Globus pallidus (tissue), 1 donor: ENCODE results near the gene HS2ST1.

Source experiments
- DNase-seq: peaks from one replicate; pipeline ENCODE4 v3.0.0-alpha.2; 2015; ENCODE audit warnings: low spot score

Gene HS2ST1

DNA sequence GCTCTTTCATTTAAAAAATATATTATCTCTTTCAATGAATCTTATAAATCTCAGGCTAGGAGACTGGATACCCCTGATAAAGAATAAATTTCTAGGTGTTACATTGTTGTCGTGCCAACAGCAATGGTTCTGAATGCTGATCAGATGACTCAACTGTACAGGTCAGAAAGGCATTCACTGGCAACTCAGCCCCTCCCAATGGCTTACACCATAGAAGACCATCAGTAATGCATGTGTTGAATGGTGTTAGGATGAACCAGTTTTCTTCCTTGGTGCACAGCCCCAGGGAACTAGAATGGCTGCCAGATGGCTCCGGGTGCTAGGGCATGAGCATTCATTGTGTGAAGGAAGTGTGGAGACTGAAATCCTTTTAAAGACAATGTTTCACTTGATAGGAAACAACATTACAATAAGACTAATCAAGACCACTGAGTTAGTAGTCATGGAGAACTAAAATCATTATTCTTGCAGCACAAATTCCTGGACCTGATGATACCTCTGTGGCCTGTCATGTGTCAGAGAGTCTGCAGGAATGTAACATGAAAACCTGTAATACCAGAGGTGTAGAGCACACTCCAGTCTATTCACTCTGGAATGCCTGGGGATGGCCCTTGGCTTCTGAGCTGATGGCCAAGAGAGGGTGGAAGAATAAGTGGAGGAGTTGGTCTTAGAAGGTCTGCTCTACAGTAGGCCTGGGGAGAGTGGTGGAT, 226.6 kb downstream of the HS2ST1 start:
- DNase-seq: no peak

GRCh38 chr1:87141556-87141955, 227.1 kb downstream of the HS2ST1 start:
- no peak for DNase-seq

- DNase-seq: no peak
Measured at GRCh38 chr1:87143413-87144135, 229.1 kb downstream of the HS2ST1 start.

GRCh38 chr1:87144316-87144895, 230.0 kb downstream of the HS2ST1 start:
- no peak for DNase-seq

DNA sequence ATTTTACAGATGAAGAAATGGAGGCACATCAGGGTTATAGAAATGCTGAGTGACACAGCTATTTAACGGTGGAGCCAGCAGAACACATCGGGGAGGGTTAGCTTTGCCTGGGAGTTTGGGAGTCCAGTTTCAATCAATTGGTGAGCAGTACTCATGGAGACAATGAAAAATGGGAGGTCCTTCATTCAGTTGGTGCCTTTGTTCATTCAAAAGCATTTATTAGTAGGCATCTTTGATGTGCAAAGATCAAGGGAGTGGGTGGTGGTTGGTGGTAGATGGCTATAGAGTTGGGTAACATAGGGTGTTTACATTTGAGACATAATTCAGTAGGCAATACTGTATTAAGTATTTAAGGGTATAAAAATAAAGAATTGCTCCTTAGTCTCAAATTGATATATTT, 230.5 kb downstream of the HS2ST1 start:
- DNase-seq: no peak

DNA sequence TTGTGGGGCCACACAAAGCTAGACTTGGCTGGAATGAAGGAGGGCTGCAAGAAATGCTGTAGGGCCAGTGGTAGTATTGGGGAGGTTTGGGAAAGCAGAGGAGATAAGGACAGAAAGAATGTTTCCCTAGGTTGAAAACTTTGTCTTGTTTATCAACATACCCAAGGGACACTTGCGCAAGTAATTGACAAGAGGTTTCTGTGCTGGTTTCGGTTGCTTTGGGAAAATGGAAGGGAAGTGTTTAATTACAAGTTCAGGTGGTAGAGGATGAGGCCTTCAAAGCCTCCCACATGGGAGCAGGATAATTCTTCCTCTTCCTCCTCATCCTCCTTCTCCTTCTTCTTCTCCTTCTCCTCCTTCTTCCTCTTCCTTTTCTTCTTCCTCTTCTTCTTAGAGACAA, 232.1 kb downstream of the HS2ST1 start:
- no peak for DNase-seq

GRCh38 chr1:87146986-87147385, 232.6 kb downstream of the HS2ST1 start:
- DNase-seq: no peak

- DNase-seq: no peak
Measured at GRCh38 chr1:87147851-87148250, 233.4 kb downstream of the HS2ST1 start.

GRCh38 chr1:87148661-87149060, 234.2 kb downstream of the HS2ST1 start:
- DNase-seq: no peak

- DNase-seq: peak; percentile 72
Measured at GRCh38 chr1:87149241-87150041, 235.0 kb downstream of the HS2ST1 start.

- DNase-seq: no peak
Measured at GRCh38 chr1:87150143-87150542, 235.7 kb downstream of the HS2ST1 start.

GRCh38 chr1:87151500-87152421, 237.3 kb downstream of the HS2ST1 start:
- no peak for DNase-seq

DNA sequence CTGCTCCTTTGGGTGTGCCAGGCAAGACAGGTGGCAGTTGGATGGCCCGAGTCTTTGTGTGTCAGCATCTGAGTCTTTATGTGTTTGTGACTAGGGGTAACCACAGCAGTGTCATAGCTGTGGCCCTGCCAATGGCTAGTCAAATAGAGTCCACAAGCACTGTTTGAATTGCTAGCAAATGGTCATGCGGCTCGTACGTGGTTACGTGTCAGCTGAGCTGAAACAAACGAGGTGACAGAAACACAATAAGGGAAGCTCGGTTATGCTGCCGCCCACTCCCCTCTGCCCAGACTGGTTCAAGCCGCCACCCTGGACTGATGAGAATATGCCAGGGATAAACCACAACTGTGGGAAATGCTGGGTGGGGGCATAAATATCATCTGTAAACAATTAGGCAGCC, 239.9 kb downstream of the HS2ST1 start:
- no peak for DNase-seq

DNA sequence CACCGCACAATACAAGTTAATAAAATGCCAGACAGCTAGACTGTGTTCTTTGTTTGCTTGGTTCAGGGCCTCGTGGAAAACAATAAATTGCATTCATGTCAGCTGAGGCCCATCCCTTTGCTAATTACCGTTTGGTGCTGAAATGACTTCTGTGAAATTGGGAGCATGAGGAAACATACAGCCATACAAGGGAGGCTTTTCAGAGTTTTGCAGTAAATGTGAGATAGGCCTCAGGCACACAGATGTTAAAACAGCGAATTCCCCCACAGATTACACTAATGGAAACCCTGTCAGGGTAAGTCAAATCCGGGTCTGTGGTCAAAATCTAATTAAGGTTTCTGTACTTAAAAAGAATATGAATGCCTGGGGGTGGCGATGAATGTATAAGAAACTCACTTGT, 240.7 kb downstream of the HS2ST1 start:
- DNase-seq: peak; percentile 74

- DNase-seq: no peak
Measured at GRCh38 chr1:87155648-87156047, 241.2 kb downstream of the HS2ST1 start.

GRCh38 chr1:87156124-87156523, 241.7 kb downstream of the HS2ST1 start:
- no peak for DNase-seq

- no peak for DNase-seq
Measured at GRCh38 chr1:87159378-87159915, 245.0 kb downstream of the HS2ST1 start.
